OCI-LY7 (cell line): ENCODE measurements around the gene MINDY3. TPM values are rescaled to one million over a fixed set of nuclear protein-coding genes. Genes with fewer than 3 reads are reported as not detected.

Experiments
- BruUV-seq: library from RNA; stranded (reverse); fragments of 400-500 nt; replicated peaks from 2 replicates; lab custom pipeline; 2021; lab: Mats Ljungman, UMichigan
- CTCF ChIA-PET: fragments of 300-600 bp; sonication (Branson Sonifier 250); formaldehyde crosslinking; loops from one replicate; lab custom pipeline; 2022; ENCODE audit warnings: antibody characterized with exemption; ENCODE audit not compliant: unreplicated experiment; lab: Charles Lee
- POLR2A ChIA-PET: fragments of 300-600 bp; sonication (Branson Sonifier 250); formaldehyde crosslinking; loops from one replicate; lab custom pipeline; 2022; ENCODE audit warnings: antibody characterized with exemption; lab: Charles Lee
- DNase-seq: peaks from one replicate; pipeline ENCODE4 v3.0.0-alpha.2; 2015; ENCODE audit warnings: low spot score
- H2AFZ ChIP-seq: fragments of 200-600 bp; sonication (generic), shearing (Covaris generic); 2 replicates; pipeline ENCODE4 v1.6.1; 2014; ENCODE audit warnings: mild to moderate bottlenecking, antibody characterized with exemption, low read length, moderate library complexity
- H3K27ac ChIP-seq: fragments of 200-600 bp; sonication (generic); 2 replicates; pipeline ENCODE4 v1.5.1; 2014; ENCODE audit warnings: mixed run types, low read depth, mild to moderate bottlenecking, moderate library complexity, low read length, inconsistent platforms; ENCODE audit not compliant: poor library complexity, severe bottlenecking
- H3K36me3 ChIP-seq: fragments of 200-600 bp; sonication (generic); 2 replicates; pipeline ENCODE4 v1.6.1; 2014; ENCODE audit warnings: mild to moderate bottlenecking, antibody characterized with exemption, low read length, moderate library complexity, mixed read lengths; ENCODE audit not compliant: insufficient read depth
- H3K4me1 ChIP-seq: fragments of 200-600 bp; sonication (generic); 2 replicates; pipeline ENCODE4 v1.5.1; 2014; ENCODE audit warnings: mild to moderate bottlenecking, low read length; ENCODE audit not compliant: insufficient read depth, poor library complexity, severe bottlenecking
- H3K4me2 ChIP-seq: fragments of 200-600 bp; sonication (generic); 2 replicates; pipeline ENCODE4 v1.6.1; 2014; ENCODE audit warnings: mild to moderate bottlenecking, low read length
- H3K4me3 ChIP-seq: fragments of 200-600 bp; sonication (generic); 2 replicates; pipeline ENCODE4 v1.5.1; 2014; ENCODE audit warnings: mild to moderate bottlenecking, low read depth, low read length; ENCODE audit not compliant: poor library complexity, severe bottlenecking
- H3K79me2 ChIP-seq: fragments of 200-600 bp; sonication (generic); 2 replicates; pipeline ENCODE4 v1.6.1; 2016; ENCODE audit warnings: low read depth, mild to moderate bottlenecking, low read length, moderate library complexity, mixed read lengths; ENCODE audit not compliant: insufficient read depth
- H3K9me2 ChIP-seq: fragments of 200-600 bp; sonication (generic); 2 replicates; pipeline ENCODE4 v1.6.1; 2016; ENCODE audit warnings: mild to moderate bottlenecking, low read length, mixed read lengths; ENCODE audit not compliant: insufficient read depth
- H3K9me3 ChIP-seq: fragments of 200-600 bp; sonication (generic); 2 replicates; pipeline ENCODE4 v1.6.1; 2014; ENCODE audit warnings: mild to moderate bottlenecking, mixed run types, low read length, mixed read lengths
- H4K20me1 ChIP-seq: fragments of 200-600 bp; sonication (generic); 2 replicates; pipeline ENCODE4 v1.6.1; 2014; ENCODE audit warnings: mild to moderate bottlenecking, antibody characterized with exemption, low read length, moderate library complexity, mixed read lengths; ENCODE audit not compliant: insufficient read depth
- CTCF ChIP-seq: fragments of 200-600 bp; sonication (generic); conservative IDR thresholded peaks from 2 replicates; pipeline ENCODE4 v1.5.1; 2014; ENCODE audit warnings: mild to moderate bottlenecking, antibody characterized with exemption, low read length, moderate library complexity, mixed read lengths
- EZH2phosphoT487 ChIP-seq: fragments of 200-600 bp; sonication (generic); IDR thresholded peaks from 2 replicates; pipeline ENCODE4 v1.6.1; 2018; ENCODE audit warnings: low read depth, borderline replicate concordance, mild to moderate bottlenecking, mixed run types, antibody characterized with exemption, low read length, moderate library complexity, mixed read lengths
- intact Hi-C: fragments of 100-400 bp; cut with micrococcal nuclease; formaldehyde crosslinking; loops from one replicate; pipeline ENCODE4 v1.10.0; 2022; ENCODE audit not compliant: unreplicated experiment
- total RNA-seq, 2 experiments: library from RNA; depleted of rRNA in 1 of 2; stranded (reverse); fragments of >200 nt in 1 of 2; shearing (Covaris generic) in 1 of 2; gene quantifications; 2 replicates each; pipeline ENCODE4 v1.2.3, GENCODE V29; 2014 to 2022

MINDY3 gene
- total RNA-seq, 2 experiments from 2014 or later = 15.7 to 23.3 TPM

- POLR2A ChIA-PET = no interaction called here
- no peaks in the 10 kb centered on the region for H3K9me2 ChIP-seq
- intact Hi-C loops = no loop called here
- BruUV-seq = no TSS peak
- no peaks in the 10 kb centered on the region for H4K20me1 ChIP-seq
- TF ChIP-seq EZH2phosphoT487 (no peak), CTCF (no peak)
- no peaks in the 10 kb centered on the region for H3K9me3 ChIP-seq
- no peaks in the 10 kb centered on the region for H3K4me1 ChIP-seq
- no peak overlapping the region for H3K4me2 ChIP-seq
- DNase-seq = no peak
- no peak overlapping the region for H2AFZ ChIP-seq
- H3K36me3 ChIP-seq = no peaks in the 10 kb centered on the region
- no peaks in the 10 kb centered on the region for H3K79me2 ChIP-seq
- CTCF ChIA-PET = no interaction called here
- H3K4me3 ChIP-seq = no peak overlapping the region
- no peak overlapping the region for H3K27ac ChIP-seq
These were observed 101.0 kb downstream of the MINDY3 start for GRCh38 chr10:15759265-15759664.

GRCh38 chr10:15758618-15759017, 101.7 kb downstream of the MINDY3 start:
- no peaks in the 10 kb centered on the region for H3K79me2 ChIP-seq
- H2AFZ ChIP-seq = no peak overlapping the region
- CTCF ChIA-PET = no interaction called here
- no peak overlapping the region for H3K27ac ChIP-seq
- no peaks in the 10 kb centered on the region for H3K4me1 ChIP-seq
- no peaks in the 10 kb centered on the region for H3K9me2 ChIP-seq
- H3K36me3 ChIP-seq = no peaks in the 10 kb centered on the region
- TF ChIP-seq CTCF (no peak), EZH2phosphoT487 (no peak)
- POLR2A ChIA-PET = no interaction called here
- DNase-seq = no peak
- intact Hi-C loops = no loop called here
- no peaks in the 10 kb centered on the region for H3K9me3 ChIP-seq
- no peak overlapping the region for H3K4me3 ChIP-seq
- no peak overlapping the region for H3K4me2 ChIP-seq
- no peaks in the 10 kb centered on the region for H4K20me1 ChIP-seq
- no TSS peak for BruUV-seq

GRCh38 chr10:15754937-15755336, 105.4 kb downstream of the MINDY3 start:
- no peak overlapping the region for H2AFZ ChIP-seq
- H3K4me2 ChIP-seq = no peak overlapping the region
- intact Hi-C loops = no loop called here
- H3K4me3 ChIP-seq = no peak overlapping the region
- H3K9me3 ChIP-seq = no peaks in the 10 kb centered on the region
- H4K20me1 ChIP-seq = no peaks in the 10 kb centered on the region
- H3K9me2 ChIP-seq = no peaks in the 10 kb centered on the region
- no TSS peak for BruUV-seq
- ChIA-PET CTCF (no interaction called here), POLR2A (interaction anchor here (1.0 kb wide), 1 partner anchor 83 kb away, joined by 3 read pairs; no protein-coding TSS in a partner anchor)
- TF ChIP-seq CTCF = no peak
- TF ChIP-seq EZH2phosphoT487 = no peak
- no peaks in the 10 kb centered on the region for H3K79me2 ChIP-seq
- no peak for DNase-seq
- H3K4me1 ChIP-seq = no peaks in the 10 kb centered on the region
- H3K27ac ChIP-seq = no peak overlapping the region
- no peaks in the 10 kb centered on the region for H3K36me3 ChIP-seq
